Measurements from ENCODE around the gene SRGAP3.

DNA sequence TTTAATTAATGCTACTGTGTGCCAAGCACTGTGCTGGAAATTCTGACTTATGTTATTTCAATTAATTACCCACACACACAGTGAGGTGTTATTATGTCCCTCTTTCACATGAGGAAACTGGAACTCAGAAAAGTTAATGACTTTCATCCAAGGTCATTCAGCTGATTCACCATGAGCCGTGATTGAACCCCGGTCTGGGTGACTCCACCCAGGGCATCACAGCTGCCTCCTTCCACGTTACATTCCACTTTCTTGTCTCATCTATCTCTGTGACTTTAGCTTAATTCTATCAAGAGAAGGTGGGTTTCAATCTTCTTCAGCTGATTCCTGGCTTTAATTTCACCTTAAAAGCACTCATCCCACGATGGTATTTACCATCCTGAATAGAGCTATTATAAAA, 16.3 kb downstream of the SRGAP3 start:
- TF ChIP-seq, protein P1, sequence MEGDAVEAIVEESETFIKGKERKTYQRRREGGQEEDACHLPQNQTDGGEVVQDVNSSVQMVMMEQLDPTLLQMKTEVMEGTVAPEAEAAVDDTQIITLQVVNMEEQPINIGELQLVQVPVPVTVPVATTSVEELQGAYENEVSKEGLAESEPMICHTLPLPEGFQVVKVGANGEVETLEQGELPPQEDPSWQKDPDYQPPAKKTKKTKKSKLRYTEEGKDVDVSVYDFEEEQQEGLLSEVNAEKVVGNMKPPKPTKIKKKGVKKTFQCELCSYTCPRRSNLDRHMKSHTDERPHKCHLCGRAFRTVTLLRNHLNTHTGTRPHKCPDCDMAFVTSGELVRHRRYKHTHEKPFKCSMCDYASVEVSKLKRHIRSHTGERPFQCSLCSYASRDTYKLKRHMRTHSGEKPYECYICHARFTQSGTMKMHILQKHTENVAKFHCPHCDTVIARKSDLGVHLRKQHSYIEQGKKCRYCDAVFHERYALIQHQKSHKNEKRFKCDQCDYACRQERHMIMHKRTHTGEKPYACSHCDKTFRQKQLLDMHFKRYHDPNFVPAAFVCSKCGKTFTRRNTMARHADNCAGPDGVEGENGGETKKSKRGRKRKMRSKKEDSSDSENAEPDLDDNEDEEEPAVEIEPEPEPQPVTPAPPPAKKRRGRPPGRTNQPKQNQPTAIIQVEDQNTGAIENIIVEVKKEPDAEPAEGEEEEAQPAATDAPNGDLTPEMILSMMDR (IDR thresholded peaks at IDR 0.05) = no peak
- no peak for TF ChIP-seq POLR2A (IDR thresholded peaks at IDR 0.05)
